ENCODE data around the gene FOXP1. TPM values are rescaled to one million over a fixed set of nuclear protein-coding genes. Genes with fewer than 3 reads are reported as not detected.

The FOXP1 gene
- total RNA-seq, 1 donor from 2014 or later: 41.2 TPM

DNA sequence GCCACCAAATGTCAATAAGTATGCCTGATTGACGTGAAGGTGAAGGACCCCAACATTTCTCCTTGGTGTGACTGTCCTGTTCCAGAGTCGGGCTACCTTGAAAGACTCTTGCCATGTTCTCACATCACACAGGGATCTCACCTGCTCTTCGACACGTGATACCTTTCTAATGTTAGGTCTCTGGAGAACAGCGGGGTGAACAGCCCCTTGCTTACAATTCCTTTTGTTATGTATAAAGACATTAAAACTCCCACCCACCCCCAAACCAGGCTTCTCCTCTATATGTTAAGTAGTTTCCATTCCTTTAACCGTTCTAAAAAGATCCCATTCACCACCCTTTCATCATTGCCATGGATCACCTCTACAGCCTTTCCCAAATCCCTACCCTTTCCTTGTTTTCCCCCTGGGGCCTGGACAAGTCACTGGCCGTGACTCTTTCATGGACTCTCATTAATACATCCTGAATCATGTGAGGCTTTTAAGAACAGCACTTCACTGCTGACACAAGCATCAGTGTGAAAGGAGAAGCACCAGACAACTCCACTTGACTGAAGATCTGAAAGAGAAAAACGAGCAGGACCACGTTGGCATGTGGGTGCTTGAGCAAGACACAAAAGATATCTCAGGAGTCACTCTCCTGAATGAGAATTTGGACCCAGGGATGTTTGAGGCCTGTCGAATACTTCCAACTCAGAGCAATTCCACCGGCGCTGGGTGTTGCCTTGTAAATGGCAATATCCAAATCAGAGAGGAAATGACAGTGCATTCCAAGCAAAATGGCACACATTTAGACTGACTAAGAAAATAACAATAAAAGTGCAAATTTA is 115.0 kb downstream of the FOXP1 start:
- Histone ChIP-seq H3K9me3 (replicated peaks) (peaks cover 5% of the 10 kb centered on the region), H3K4me3 (no peak overlapping the region), H3K27me3 (ENCODE audit: low read depth) (no peaks in the 10 kb centered on the region), H3K27ac (replicated peaks) (peak overlapping the region; percentile 70), H3K36me3 (no peaks in the 10 kb centered on the region), H3K4me1 (peaks cover 33% of the 10 kb centered on the region)
- TF ChIP-seq, protein P1, sequence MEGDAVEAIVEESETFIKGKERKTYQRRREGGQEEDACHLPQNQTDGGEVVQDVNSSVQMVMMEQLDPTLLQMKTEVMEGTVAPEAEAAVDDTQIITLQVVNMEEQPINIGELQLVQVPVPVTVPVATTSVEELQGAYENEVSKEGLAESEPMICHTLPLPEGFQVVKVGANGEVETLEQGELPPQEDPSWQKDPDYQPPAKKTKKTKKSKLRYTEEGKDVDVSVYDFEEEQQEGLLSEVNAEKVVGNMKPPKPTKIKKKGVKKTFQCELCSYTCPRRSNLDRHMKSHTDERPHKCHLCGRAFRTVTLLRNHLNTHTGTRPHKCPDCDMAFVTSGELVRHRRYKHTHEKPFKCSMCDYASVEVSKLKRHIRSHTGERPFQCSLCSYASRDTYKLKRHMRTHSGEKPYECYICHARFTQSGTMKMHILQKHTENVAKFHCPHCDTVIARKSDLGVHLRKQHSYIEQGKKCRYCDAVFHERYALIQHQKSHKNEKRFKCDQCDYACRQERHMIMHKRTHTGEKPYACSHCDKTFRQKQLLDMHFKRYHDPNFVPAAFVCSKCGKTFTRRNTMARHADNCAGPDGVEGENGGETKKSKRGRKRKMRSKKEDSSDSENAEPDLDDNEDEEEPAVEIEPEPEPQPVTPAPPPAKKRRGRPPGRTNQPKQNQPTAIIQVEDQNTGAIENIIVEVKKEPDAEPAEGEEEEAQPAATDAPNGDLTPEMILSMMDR (IDR thresholded peaks at IDR 0.05; ENCODE audit: borderline replicate concordance): no peak
- intact Hi-C loops (cut with micrococcal nuclease): no loop called here
- DNase-seq: no peak

DNA sequence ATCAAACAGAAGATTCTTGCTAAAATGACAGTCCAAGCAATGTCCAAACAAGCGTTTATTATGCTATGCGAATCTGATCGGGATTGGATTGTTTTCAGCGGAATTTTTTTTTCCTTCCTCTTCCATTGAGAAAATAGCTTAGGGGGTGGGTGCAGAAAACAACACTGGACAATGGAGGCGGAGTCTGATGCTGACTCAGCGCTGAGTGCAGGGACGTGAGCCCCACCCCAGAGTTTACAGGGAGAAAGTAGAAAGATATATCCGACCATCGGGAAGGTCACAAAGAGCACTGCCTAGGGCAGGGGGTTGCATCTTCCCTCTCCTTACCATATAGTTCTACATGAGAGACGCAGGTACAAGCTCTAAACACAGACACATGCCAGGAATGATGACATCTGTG is 117.0 kb downstream of the FOXP1 start:
- TF ChIP-seq, protein P1 (IDR thresholded peaks at IDR 0.05; ENCODE audit: borderline replicate concordance): no peak
- Histone ChIP-seq H3K27ac (replicated peaks) (peak overlapping the region; percentile 24), H3K9me3 (replicated peaks) (no peaks in the 10 kb centered on the region), H3K27me3 (ENCODE audit: low read depth) (no peaks in the 10 kb centered on the region), H3K36me3 (no peaks in the 10 kb centered on the region), H3K4me3 (peak overlapping the region; percentile 15), H3K4me1 (peaks cover 33% of the 10 kb centered on the region)
- intact Hi-C loops (cut with micrococcal nuclease): no loop called here
- no peak for DNase-seq

DNA sequence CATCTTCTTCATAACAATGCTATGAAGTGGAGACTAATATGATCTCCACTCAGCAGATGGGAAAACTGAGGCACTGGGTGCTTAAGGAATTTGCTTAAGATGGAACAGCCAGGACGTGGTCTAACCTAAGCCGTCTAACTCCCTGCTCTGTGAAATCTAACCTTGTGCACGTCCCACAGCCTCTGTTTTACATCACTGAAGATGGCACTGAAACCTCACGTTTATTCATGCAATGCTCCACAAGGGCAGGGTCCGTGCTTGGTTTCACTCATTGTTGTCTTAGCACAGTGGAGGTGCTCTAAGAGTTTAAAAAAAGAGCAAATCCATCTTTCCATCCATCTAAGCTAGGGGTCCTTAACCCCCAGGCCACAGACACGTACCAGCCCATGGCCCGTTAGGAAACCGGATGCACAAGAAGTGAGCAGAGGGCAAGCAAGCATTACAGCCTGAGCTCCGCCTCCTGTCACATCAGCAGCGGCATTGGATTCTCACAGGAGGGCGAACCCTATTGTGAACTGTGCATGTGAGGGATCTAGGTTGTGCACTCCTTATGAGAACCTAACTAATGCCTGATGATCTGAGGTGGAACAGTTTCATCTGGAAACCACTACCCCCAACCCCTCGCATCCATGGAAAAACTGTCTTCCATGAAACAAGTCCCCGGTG is 118.0 kb downstream of the FOXP1 start:
- no peaks in the 10 kb centered on the region for H3K36me3 ChIP-seq
- H3K27ac ChIP-seq (replicated peaks): no peak overlapping the region
- H3K4me1 ChIP-seq: peaks cover 33% of the 10 kb centered on the region
- TF ChIP-seq, protein P1 (IDR thresholded peaks at IDR 0.05; ENCODE audit: borderline replicate concordance): no peak
- no peaks in the 10 kb centered on the region for H3K9me3 ChIP-seq (replicated peaks)
- intact Hi-C loops (cut with micrococcal nuclease): no loop called here
- no peaks in the 10 kb centered on the region for H3K27me3 ChIP-seq (ENCODE audit: low read depth)
- no peak overlapping the region for H3K4me3 ChIP-seq
- no peak for DNase-seq

DNA sequence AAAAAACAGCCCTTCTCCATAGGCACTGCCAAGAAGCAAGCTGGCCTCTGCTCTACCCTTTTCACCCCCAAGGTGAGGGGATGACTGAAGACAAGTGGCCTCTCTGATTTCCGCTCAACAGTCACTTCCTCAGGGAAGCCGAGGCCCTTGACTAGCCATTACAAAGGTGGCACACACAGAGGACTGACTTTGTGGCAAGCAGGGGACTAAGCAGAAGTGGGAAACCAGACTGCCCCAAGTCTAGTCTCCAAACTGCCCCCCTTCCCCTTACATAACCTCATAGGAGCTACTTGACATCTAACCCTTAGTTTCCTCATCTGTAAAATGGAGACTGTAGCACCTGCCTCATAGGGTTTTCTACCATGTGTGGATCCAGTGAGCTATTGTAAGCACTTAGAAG is 118.9 kb downstream of the FOXP1 start:
- TF ChIP-seq, protein P1 (IDR thresholded peaks at IDR 0.05; ENCODE audit: borderline replicate concordance): no peak
- H3K4me3 ChIP-seq: no peak overlapping the region
- no peak for DNase-seq
- intact Hi-C loops (cut with micrococcal nuclease): no loop called here
- no peak overlapping the region for H3K27ac ChIP-seq (replicated peaks)
- no peaks in the 10 kb centered on the region for H3K9me3 ChIP-seq (replicated peaks)
- H3K36me3 ChIP-seq: no peaks in the 10 kb centered on the region
- peaks cover 27% of the 10 kb centered on the region for H3K4me1 ChIP-seq
- H3K27me3 ChIP-seq (ENCODE audit: low read depth): no peaks in the 10 kb centered on the region

DNA sequence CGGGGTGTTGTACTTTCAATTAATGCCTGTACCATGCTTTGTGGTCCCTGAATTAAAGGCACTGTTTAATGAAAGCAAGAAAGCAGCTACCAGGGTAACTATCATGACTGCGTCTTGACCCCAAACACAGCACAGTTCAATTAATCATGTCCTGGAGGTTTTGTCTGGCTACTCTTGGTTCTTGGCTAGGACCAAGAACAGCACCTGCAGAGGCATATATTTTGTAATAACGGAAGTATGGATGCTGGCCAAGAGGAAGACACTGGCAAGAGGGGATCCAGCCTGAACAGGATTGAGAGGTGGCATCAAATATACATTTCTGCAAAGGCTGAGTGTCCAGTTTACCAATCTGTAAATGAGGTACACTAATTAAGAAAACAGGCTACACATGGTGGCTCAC is 119.9 kb downstream of the FOXP1 start:
- Histone ChIP-seq H3K4me1 (peaks cover 17% of the 10 kb centered on the region), H3K27ac (replicated peaks) (no peak overlapping the region), H3K36me3 (no peaks in the 10 kb centered on the region), H3K4me3 (no peak overlapping the region), H3K9me3 (replicated peaks) (no peaks in the 10 kb centered on the region), H3K27me3 (ENCODE audit: low read depth) (no peaks in the 10 kb centered on the region)
- DNase-seq: no peak
- intact Hi-C loops (cut with micrococcal nuclease): no loop called here
- TF ChIP-seq, protein P1 (IDR thresholded peaks at IDR 0.05; ENCODE audit: borderline replicate concordance): no peak
